Endothelial cell of umbilical vein (primary cell): ENCODE results near the gene CDK18. TPM values are rescaled to one million over a fixed set of nuclear protein-coding genes. Genes with fewer than 3 reads are reported as not detected.

Source experiments
- BruUV-seq: library from RNA; stranded (reverse); fragments of 400-500 nt; replicated peaks from 2 replicates; lab custom pipeline; 2021; lab: Mats Ljungman, UMichigan
- CTCF ChIA-PET: fragments of 300-600, 350-600 bp; sonication (Branson Sonifier 250); formaldehyde crosslinking; loops from one replicate; lab custom pipeline; 2021; ENCODE audit warnings: antibody characterized with exemption, inconsistent platforms; lab: Charles Lee
- POLR2A ChIA-PET: fragments of 300-600, 350-600 bp; sonication (Branson Sonifier 250); formaldehyde crosslinking; loops from one replicate; lab custom pipeline; 2021; ENCODE audit warnings: antibody characterized with exemption, inconsistent platforms; lab: Charles Lee
- DNase-seq: peaks from one replicate; pipeline ENCODE4 v3.0.0-alpha.2; 2011; ENCODE audit warnings: low read depth, low spot score
- FAIRE-seq: peaks from 2 replicates; lab custom pipeline; 2011; peaks lifted over from hg19 to GRCh38; lab: Jason Lieb, UNC
- H2AFZ ChIP-seq: 2 replicates; pipeline ENCODE4 v1.6.0; 2012; ENCODE audit warnings: low read depth, low read length, control low read depth, inconsistent platforms
- H3K27ac ChIP-seq: 2 replicates; pipeline ENCODE4 v1.5.1; 2011; ENCODE audit warnings: low read depth, mild to moderate bottlenecking, control low read depth, low read length, moderate library complexity; ENCODE audit not compliant: insufficient read depth
- H3K27me3 ChIP-seq, 2 experiments: 2 replicates each; pipeline versions ENCODE4 v1.6.0 to v1.6.1; 2011; ENCODE audit warnings: low read length in 2 of 2, mixed read lengths in 1 of 2; ENCODE audit not compliant: control insufficient read depth in 2 of 2, insufficient read depth in 2 of 2
- H3K36me3 ChIP-seq, 2 experiments: 2 replicates in 1 of 2; 3 replicates in 1 of 2; pipeline ENCODE4 v1.5.1; 2011; ENCODE audit warnings: low read length in 2 of 2, mild to moderate bottlenecking in 1 of 2, moderate library complexity in 1 of 2; ENCODE audit not compliant: control insufficient read depth in 2 of 2, insufficient read depth in 2 of 2; ENCODE audit errors: extremely low read depth in 1 of 2
- H3K4me1 ChIP-seq: 3 replicates; pipeline ENCODE4 v1.5.1; 2011; ENCODE audit warnings: mild to moderate bottlenecking, low read length; ENCODE audit not compliant: control insufficient read depth, insufficient read depth; ENCODE audit errors: extremely low read depth
- H3K4me2 ChIP-seq: 2 replicates; pipeline ENCODE4 v1.6.1; 2011; ENCODE audit warnings: low read length, control low read depth, mixed read lengths; ENCODE audit not compliant: insufficient read depth
- H3K4me3 ChIP-seq, 3 experiments: fragments of 200-600 bp in 1 of 3; sonication (generic), shearing (Covaris generic) in 1 of 3; replicated peaks in 1 of 3; 2 replicates each; pipeline ENCODE4 v1.5.1; 2011 to 2016; ENCODE audit warnings: control low read depth in 3 of 3, low read length in 3 of 3, mild to moderate bottlenecking in 2 of 3, inconsistent platforms in 1 of 3, low read depth in 1 of 3, moderate library complexity in 1 of 3; ENCODE audit not compliant: insufficient read depth in 1 of 3
- H3K79me2 ChIP-seq: 2 replicates; pipeline ENCODE4 v1.6.0; 2012; ENCODE audit warnings: low read length, inconsistent platforms; ENCODE audit not compliant: control insufficient read depth, insufficient read depth
- H3K9ac ChIP-seq: replicated peaks from 2 replicates; pipeline ENCODE3; 2011; ENCODE audit warnings: low read length, control low read depth; ENCODE audit not compliant: insufficient read depth; ENCODE audit errors: extremely low read depth
- H3K9me1 ChIP-seq: replicated peaks from 3 replicates; pipeline ENCODE4 v1.6.0; 2011; ENCODE audit warnings: mild to moderate bottlenecking, low read length; ENCODE audit not compliant: control insufficient read depth, insufficient read depth; ENCODE audit errors: extremely low read depth
- H3K9me3 ChIP-seq: replicated peaks from 2 replicates; pipeline ENCODE4 v1.5.1; 2012; ENCODE audit warnings: low read length, inconsistent platforms; ENCODE audit not compliant: control insufficient read depth, insufficient read depth
- H4K20me1 ChIP-seq: replicated peaks from 2 replicates; pipeline ENCODE3; 2011; ENCODE audit warnings: mild to moderate bottlenecking, low read length; ENCODE audit not compliant: control insufficient read depth, insufficient read depth; ENCODE audit errors: extremely low read depth
- CTCF ChIP-seq, 2 donors: IDR thresholded peaks; 1 replicate in 1 of 2; 2 replicates in 1 of 2; pipeline ENCODE4 v1.5.1; 2011; ENCODE audit warnings: low read length in 2 of 2, mild to moderate bottlenecking in 2 of 2, moderate library complexity in 2 of 2, control low read depth in 1 of 2, inconsistent platforms in 1 of 2, low read depth in 1 of 2; ENCODE audit not compliant: insufficient read depth in 1 of 2; ENCODE audit errors: extremely low read depth in 1 of 2
- EZH2 ChIP-seq: IDR thresholded peaks from 2 replicates; pipeline ENCODE4 v1.6.1; 2012; ENCODE audit warnings: borderline replicate concordance, low read depth, mild to moderate bottlenecking, moderate library complexity, low read length, inconsistent platforms; ENCODE audit not compliant: severe bottlenecking
- FOS ChIP-seq: IDR thresholded peaks from 2 replicates; pipeline ENCODE4 v1.6.1; 2011; ENCODE audit warnings: mild to moderate bottlenecking, low read length, moderate library complexity, borderline replicate concordance; ENCODE audit not compliant: insufficient read depth
- GATA2 ChIP-seq: IDR thresholded peaks from 2 replicates; pipeline ENCODE4 v1.7.0; 2011; ENCODE audit warnings: low read depth, mild to moderate bottlenecking, moderate library complexity, mixed read lengths, low read length; ENCODE audit not compliant: insufficient read length, insufficient read depth
- MYC ChIP-seq: IDR thresholded peaks from one replicate; pipeline ENCODE4 v1.6.1; 2011; ENCODE audit warnings: mild to moderate bottlenecking, low read depth, low read length
- POLR2A ChIP-seq: IDR thresholded peaks from 2 replicates; pipeline ENCODE4 v1.6.1; 2012; ENCODE audit warnings: low read depth, mild to moderate bottlenecking, control low read depth, low read length
- POLR2AphosphoS5 ChIP-seq: IDR thresholded peaks from 2 replicates; pipeline ENCODE4 v1.6.1; 2012; ENCODE audit warnings: low read depth, mild to moderate bottlenecking, control low read depth, low read length, moderate library complexity; ENCODE audit not compliant: insufficient read depth
- dilution Hi-C: fragments of 300-500 bp; cut with MboI; formaldehyde crosslinking; loops from one replicate; pipeline ENCODE4 v1.15.0; 2019; ENCODE audit warnings: low sequenced_read_pairs; ENCODE audit not compliant: extremely low pct_ligation_motif_present
- intact Hi-C: fragments of 100-400 bp; cut with micrococcal nuclease; formaldehyde crosslinking; loops from one replicate; pipeline ENCODE4 v1.10.0; 2022
- polyA plus RNA-seq, 4 experiments: library from polyadenylated mRNA; depleted of rRNA in 3 of 4; stranded (reverse) in 3 of 4; unstranded in 1 of 4; fragments of >200 nt; gene quantifications; 2 replicates each; pipeline versions ENCODE4 v1.2.1 to v1.2.3, GENCODE V29; 2011 to 2012; ENCODE audit warnings: missing spikeins in 1 of 4
- total RNA-seq: library from RNA; stranded (reverse); gene quantifications from 2 replicates; pipeline ENCODE4 v1.2.3, GENCODE V29; 2021
- TF ChIP-seq, protein P1 (sequence below): IDR thresholded peaks from 2 replicates; pipeline ENCODE4 v1.6.1; 2011; ENCODE audit not compliant: insufficient read depth, insufficient read length

The CDK18 gene
- total and polyA plus RNA-seq, 2 donors (not counting 3 experiments of a cell fraction or from before 2014, with no cell fraction given), result 0.17 to 1.2 TPM

DNA sequence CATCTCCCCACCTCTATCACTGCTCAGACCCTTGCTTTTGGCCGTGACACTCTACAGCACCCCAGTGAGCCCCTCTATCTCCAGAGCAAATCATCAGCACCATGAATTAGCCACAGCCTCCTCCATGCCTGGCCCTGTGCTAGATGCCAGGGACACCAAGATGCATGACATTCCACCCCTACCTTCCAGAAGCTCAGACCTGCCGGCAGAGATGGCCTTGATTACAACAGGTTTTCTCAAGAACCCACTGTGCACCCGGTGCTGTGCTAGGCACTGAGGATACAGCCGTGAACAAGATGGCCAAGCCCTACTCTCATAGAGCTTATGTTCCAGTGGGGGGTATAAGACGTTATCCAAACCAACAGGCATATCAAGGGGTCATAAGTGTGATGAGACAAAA is 30.6 kb downstream of the CDK18 start:
- TF ChIP-seq, protein P1, sequence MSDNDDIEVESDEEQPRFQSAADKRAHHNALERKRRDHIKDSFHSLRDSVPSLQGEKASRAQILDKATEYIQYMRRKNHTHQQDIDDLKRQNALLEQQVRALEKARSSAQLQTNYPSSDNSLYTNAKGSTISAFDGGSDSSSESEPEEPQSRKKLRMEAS, result no peak
- no peak for TF ChIP-seq EZH2
- no peak for TF ChIP-seq POLR2A
- TF ChIP-seq MYC, result no peak
- no peak for TF ChIP-seq CTCF (IDR thresholded peaks at IDR 0.05; ENCODE audit: extremely low read depth in 1 of 2, insufficient read depth in 1 of 2, low read depth in 1 of 2, low read length in 2 of 2)
- TF ChIP-seq FOS, result no peak
- TF ChIP-seq GATA2, result no peak
- no peak for TF ChIP-seq POLR2AphosphoS5
- H3K79me2 ChIP-seq, result no peaks in the 10 kb centered on the region
- no peak overlapping the region for H2AFZ ChIP-seq
- BruUV-seq, result no TSS peak
- H3K4me3 ChIP-seq, result no peak overlapping the region
- CTCF ChIA-PET, result interaction anchor here (0.7 to 17.8 kb wide), 8 partner anchors 9 to 176 kb away, joined by 3 to 292 read pairs (median 6); partner anchors contain the start of gene ELK4
- no peaks in the 10 kb centered on the region for H4K20me1 ChIP-seq
- H3K36me3 ChIP-seq, result no peaks in the 10 kb centered on the region
- H3K27me3 ChIP-seq, result no peaks in the 10 kb centered on the region
- dilution Hi-C loops, result no loop called here
- no peak overlapping the region for H3K9ac ChIP-seq
- H3K9me1 ChIP-seq, result no peaks in the 10 kb centered on the region
- POLR2A ChIA-PET, result no interaction called here
- no peak overlapping the region for H3K4me2 ChIP-seq
- DNase-seq (no peak), FAIRE-seq (no peak)
- H3K9me3 ChIP-seq, result no peaks in the 10 kb centered on the region
- H3K27ac ChIP-seq, result no peak overlapping the region
- intact Hi-C loops, result no loop called here
- H3K4me1 ChIP-seq, result peaks cover 3% of the 10 kb centered on the region
